Loucy (cell line): Measurements from ENCODE around the gene LRRIQ1.

Experiments
- H2AFZ ChIP-seq: fragments of 200-600 bp; sonication (generic); 2 replicates; pipeline ENCODE4 v1.6.0; 2016; ENCODE audit warnings: antibody characterized with exemption, mild to moderate bottlenecking, low read length, moderate library complexity
- H3F3A ChIP-seq: fragments of 200-600 bp; 2 replicates; pipeline ENCODE4 v1.6.0; 2016; ENCODE audit warnings: antibody characterized with exemption, low read depth, mild to moderate bottlenecking
- H3K27me3 ChIP-seq: fragments of 200-600 bp; sonication (generic); 2 replicates; pipeline ENCODE4 v1.6.1; 2014; ENCODE audit warnings: low read length, mild to moderate bottlenecking; ENCODE audit not compliant: insufficient read depth, poor library complexity, severe bottlenecking
- H3K36me3 ChIP-seq: fragments of 200-600 bp; sonication (generic); 2 replicates; pipeline ENCODE4 v1.6.1; 2016; ENCODE audit warnings: low read length; ENCODE audit not compliant: insufficient read depth
- H3K4me1 ChIP-seq: fragments of 200-600 bp; sonication (generic); 2 replicates; pipeline ENCODE4 v1.5.1; 2014; ENCODE audit warnings: low read length, mild to moderate bottlenecking; ENCODE audit not compliant: insufficient read depth, poor library complexity, severe bottlenecking
- H3K4me2 ChIP-seq: fragments of 200-600 bp; sonication (generic); 2 replicates; pipeline ENCODE4 v1.6.0; 2014; ENCODE audit warnings: antibody characterized with exemption, low read length, low read depth, mild to moderate bottlenecking; ENCODE audit not compliant: poor library complexity, severe bottlenecking
- H3K4me3 ChIP-seq: fragments of 200-600 bp; sonication (generic); 2 replicates; pipeline ENCODE4 v1.5.1; 2014; ENCODE audit warnings: low read length, mild to moderate bottlenecking, mixed read lengths; ENCODE audit not compliant: poor library complexity, severe bottlenecking
- H3K79me2 ChIP-seq: fragments of 200-600 bp; sonication (generic); 2 replicates; pipeline ENCODE4 v1.6.1; 2014; ENCODE audit warnings: low read length; ENCODE audit not compliant: insufficient read depth
- H3K9ac ChIP-seq: fragments of 200-600 bp; sonication (generic); 2 replicates; pipeline ENCODE4 v1.6.0; 2014; ENCODE audit warnings: mild to moderate bottlenecking, low read depth, low read length, moderate library complexity; ENCODE audit not compliant: poor library complexity, severe bottlenecking
- H3K9me2 ChIP-seq: fragments of 200-600 bp; sonication (generic); replicated peaks from 2 replicates; pipeline ENCODE4 v1.6.1; 2016; ENCODE audit warnings: low read depth, low read length, mixed read lengths
- H3K9me3 ChIP-seq: fragments of 200-600 bp; sonication (generic); 2 replicates; pipeline ENCODE4 v1.6.1; 2014; ENCODE audit warnings: mild to moderate bottlenecking, antibody characterized with exemption, low read length, low read depth; ENCODE audit not compliant: insufficient read depth
- H4K20me1 ChIP-seq: fragments of 200-600 bp; sonication (generic); 2 replicates; pipeline ENCODE4 v1.6.0; 2014; ENCODE audit warnings: antibody characterized with exemption, low read length, mild to moderate bottlenecking; ENCODE audit not compliant: insufficient read depth, poor library complexity, severe bottlenecking
- EZH2phosphoT487 ChIP-seq: fragments of 200-600 bp; IDR thresholded peaks from 2 replicates; pipeline ENCODE4 v1.6.1; 2018; ENCODE audit warnings: antibody characterized with exemption, mild to moderate bottlenecking, moderate library complexity, borderline replicate concordance
- TF ChIP-seq, protein P1 (sequence below): fragments of 200-600 bp; sonication (generic); conservative IDR thresholded peaks from 2 replicates; pipeline ENCODE4 v1.5.1; 2014; ENCODE audit warnings: mild to moderate bottlenecking, antibody characterized with exemption, low read length

The LRRIQ1 gene

DNA sequence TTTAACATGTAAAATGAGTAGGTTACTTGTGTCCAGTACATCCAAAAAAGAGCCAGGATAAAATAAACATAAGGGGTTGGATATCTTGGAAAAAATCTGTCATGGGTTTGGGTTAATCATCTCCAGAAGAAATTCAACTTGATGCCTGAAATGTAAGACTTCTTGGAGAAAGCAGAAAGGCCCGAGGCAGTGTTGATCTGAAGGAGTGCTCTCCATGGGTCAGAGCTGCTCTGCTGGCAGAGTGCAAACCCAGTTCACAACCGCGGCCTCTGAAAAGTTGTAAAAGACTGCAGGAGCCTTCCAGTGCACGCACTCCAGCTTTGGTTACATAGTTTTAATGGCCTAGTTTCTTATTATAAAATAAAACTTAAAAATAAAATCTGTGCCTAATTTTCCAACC, 146.5 kb downstream of the LRRIQ1 start:
- Histone ChIP-seq H3K4me2 (no peak overlapping the region), H2AFZ (no peak overlapping the region), H3F3A (no peaks in the 10 kb centered on the region), H3K4me1 (no peaks in the 10 kb centered on the region), H3K9me2 (no peaks in the 10 kb centered on the region), H3K27me3 (no peaks in the 10 kb centered on the region), H3K9ac (no peak overlapping the region), H3K4me3 (no peak overlapping the region), H3K9me3 (no peaks in the 10 kb centered on the region), H3K36me3 (no peaks in the 10 kb centered on the region), H3K79me2 (no peaks in the 10 kb centered on the region), H4K20me1 (no peaks in the 10 kb centered on the region)
- TF ChIP-seq, protein P1, sequence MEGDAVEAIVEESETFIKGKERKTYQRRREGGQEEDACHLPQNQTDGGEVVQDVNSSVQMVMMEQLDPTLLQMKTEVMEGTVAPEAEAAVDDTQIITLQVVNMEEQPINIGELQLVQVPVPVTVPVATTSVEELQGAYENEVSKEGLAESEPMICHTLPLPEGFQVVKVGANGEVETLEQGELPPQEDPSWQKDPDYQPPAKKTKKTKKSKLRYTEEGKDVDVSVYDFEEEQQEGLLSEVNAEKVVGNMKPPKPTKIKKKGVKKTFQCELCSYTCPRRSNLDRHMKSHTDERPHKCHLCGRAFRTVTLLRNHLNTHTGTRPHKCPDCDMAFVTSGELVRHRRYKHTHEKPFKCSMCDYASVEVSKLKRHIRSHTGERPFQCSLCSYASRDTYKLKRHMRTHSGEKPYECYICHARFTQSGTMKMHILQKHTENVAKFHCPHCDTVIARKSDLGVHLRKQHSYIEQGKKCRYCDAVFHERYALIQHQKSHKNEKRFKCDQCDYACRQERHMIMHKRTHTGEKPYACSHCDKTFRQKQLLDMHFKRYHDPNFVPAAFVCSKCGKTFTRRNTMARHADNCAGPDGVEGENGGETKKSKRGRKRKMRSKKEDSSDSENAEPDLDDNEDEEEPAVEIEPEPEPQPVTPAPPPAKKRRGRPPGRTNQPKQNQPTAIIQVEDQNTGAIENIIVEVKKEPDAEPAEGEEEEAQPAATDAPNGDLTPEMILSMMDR = no peak
- TF ChIP-seq EZH2phosphoT487 = no peak

DNA sequence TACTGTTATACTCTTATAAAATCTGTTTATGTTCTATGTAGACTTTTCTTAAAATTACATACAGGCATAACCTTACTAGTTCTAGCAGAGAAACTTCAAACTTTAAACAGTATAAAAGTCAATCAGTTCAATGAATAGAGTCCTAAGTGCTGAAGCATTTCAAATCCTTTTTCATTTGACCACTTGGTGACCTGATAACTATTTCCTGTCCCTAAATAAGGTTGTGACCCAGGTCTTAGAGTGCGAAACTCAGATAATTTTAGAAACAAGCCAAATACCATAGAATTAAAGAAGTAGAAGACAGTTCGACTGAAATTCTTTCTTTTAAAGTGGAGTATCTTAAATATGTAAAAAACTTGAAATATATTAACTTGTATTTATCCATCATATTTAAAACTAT, 147.7 kb downstream of the LRRIQ1 start:
- Histone ChIP-seq H3K9me2 (no peaks in the 10 kb centered on the region), H3K4me2 (no peak overlapping the region)

DNA sequence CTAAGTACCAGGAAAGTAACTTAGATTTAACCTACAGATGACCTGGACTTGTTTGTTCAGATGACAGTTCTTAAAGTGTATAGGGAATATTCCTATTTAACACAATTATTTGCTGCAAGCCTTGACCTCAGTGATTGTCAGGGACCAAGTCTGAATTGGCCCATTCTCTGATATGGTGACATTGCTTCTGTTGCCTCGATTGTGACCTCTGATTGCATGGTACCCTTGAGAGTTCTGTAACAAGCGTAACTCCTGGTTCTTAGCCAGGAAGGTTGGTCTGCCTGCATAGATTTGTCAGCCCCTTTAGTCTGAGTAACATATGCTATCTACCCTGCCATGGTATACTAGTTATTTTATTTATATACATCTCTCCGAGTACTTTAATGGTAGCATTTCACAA, 150.1 kb downstream of the LRRIQ1 start:
- Histone ChIP-seq H3K79me2 (no peaks in the 10 kb centered on the region), H3F3A (no peaks in the 10 kb centered on the region), H3K4me3 (no peak overlapping the region), H3K4me2 (no peak overlapping the region), H3K9me2 (no peaks in the 10 kb centered on the region), H3K9ac (no peak overlapping the region), H2AFZ (no peak overlapping the region), H4K20me1 (no peaks in the 10 kb centered on the region), H3K27me3 (no peaks in the 10 kb centered on the region), H3K4me1 (no peaks in the 10 kb centered on the region), H3K9me3 (no peaks in the 10 kb centered on the region), H3K36me3 (no peaks in the 10 kb centered on the region)
- TF ChIP-seq, protein P1 = no peak
- TF ChIP-seq EZH2phosphoT487 = no peak

More for the DNA sequence above, 147.7 kb downstream of the LRRIQ1 start:
- H3K4me1 ChIP-seq = no peaks in the 10 kb centered on the region
- no peak overlapping the region for H2AFZ ChIP-seq
- no peaks in the 10 kb centered on the region for H3F3A ChIP-seq
- H3K27me3 ChIP-seq = no peaks in the 10 kb centered on the region
- H3K4me3 ChIP-seq = no peak overlapping the region
- no peaks in the 10 kb centered on the region for H4K20me1 ChIP-seq
- H3K36me3 ChIP-seq = no peaks in the 10 kb centered on the region
- no peaks in the 10 kb centered on the region for H3K79me2 ChIP-seq
- H3K9me3 ChIP-seq = no peaks in the 10 kb centered on the region
- H3K9ac ChIP-seq = no peak overlapping the region
- TF ChIP-seq, protein P1 = no peak
- no peak for TF ChIP-seq EZH2phosphoT487
